Aorta (tissue), 5 donors: Measurements from ENCODE around the gene FSD1. TPM values are rescaled to one million over a fixed set of nuclear protein-coding genes. Genes with fewer than 3 reads are reported as not detected.
"Not testable (repeated sequence)": the region's sequence is repeated elsewhere in the genome, so short reads cannot be mapped to it uniquely, and the experiment has no call there.

Experiments used
- ATAC-seq: fragments of 200-7000 bp; cut with Tn5 transposase; one replicate; pipeline ENCODE4 v1.9.1; 2022; ENCODE audit warnings: moderate library complexity; ENCODE audit not compliant: low FRiP score
- DNase-seq, 2 donors: peaks; one replicate each; pipeline ENCODE4 v3.0.0-alpha.2; 2020
- H3K27ac ChIP-seq, 2 donors: one replicate each; pipeline ENCODE4 v1.5.1; 2013; ENCODE audit warnings: low read length in 2 of 2, mild to moderate bottlenecking in 2 of 2, moderate library complexity in 2 of 2, control low read depth in 1 of 2, inconsistent platforms in 1 of 2, low read depth in 1 of 2
- H3K27me3 ChIP-seq, 2 donors: one replicate each; pipeline ENCODE4 v1.6.1; 2013; ENCODE audit warnings: control low read depth in 1 of 2, low read length in 1 of 2, mild to moderate bottlenecking in 1 of 2, moderate library complexity in 1 of 2; ENCODE audit not compliant: insufficient read depth in 2 of 2, control insufficient read depth in 1 of 2
- H3K36me3 ChIP-seq, 2 donors: one replicate each; pipeline ENCODE4 v1.6.1; 2013; ENCODE audit warnings: control low read depth in 1 of 2, low read length in 1 of 2, mild to moderate bottlenecking in 1 of 2; ENCODE audit not compliant: insufficient read depth in 2 of 2, control insufficient read depth in 1 of 2
- H3K4me1 ChIP-seq, 2 donors: one replicate each; pipeline ENCODE4 v1.6.1; 2013; ENCODE audit warnings: low read length in 2 of 2, control low read depth in 1 of 2, mild to moderate bottlenecking in 1 of 2, moderate library complexity in 1 of 2; ENCODE audit not compliant: insufficient read depth in 2 of 2, control insufficient read depth in 1 of 2
- H3K4me3 ChIP-seq, 2 donors: one replicate each; pipeline ENCODE4 v1.5.1; 2013; ENCODE audit warnings: low read length in 2 of 2, control low read depth in 1 of 2, mild to moderate bottlenecking in 1 of 2
- H3K9me3 ChIP-seq: one replicate; pipeline ENCODE4 v1.6.1; 2013; ENCODE audit warnings: mild to moderate bottlenecking, low read length; ENCODE audit not compliant: control insufficient read depth
- WGBS, 2 donors: extraction: QIAGEN DNeasy Blood & Tissue Kit; methylation state at CpG; one replicate each; pipeline ENCODE4 v1.1.7; 2013; 5-methylcytosine and 5-hydroxymethylcytosine counted together
- intact Hi-C, 2 donors: fragments of 100-400 bp; cut with DNase I; formaldehyde crosslinking; loops; one replicate each; pipeline versions ENCODE4 v1.14.2 to v1.15.0; 2022
- polyA plus RNA-seq, 2 donors: library from polyadenylated mRNA; stranded (reverse); fragments of 200-250 nt; gene quantifications; one replicate each; pipeline ENCODE4 v1.2.3, GENCODE V29; 2013
- total RNA-seq, 2 donors: library from RNA; stranded (reverse); fragmentation: NEBNext Ultra II Directional; extraction: Animal tissue kit (Norgen Biotek cat#: 25700); gene quantifications; one replicate each; pipeline ENCODE4 v1.2.1, GENCODE V29; 2021
- donor health status: healthy with polysubstance abuse.
- donor health status: Bipolar disorder and iron deficiency.
- donor health status: DM: no; HTN: no; CAD: no.
- donor health status: DM: no; HTN: no; CAD: no.
- donor health status: DM: yes; HTN: yes; CAD: no.

FSD1 gene
- total and polyA plus RNA-seq, 4 donors, result 0.84 TPM; not detected in 3

DNA sequence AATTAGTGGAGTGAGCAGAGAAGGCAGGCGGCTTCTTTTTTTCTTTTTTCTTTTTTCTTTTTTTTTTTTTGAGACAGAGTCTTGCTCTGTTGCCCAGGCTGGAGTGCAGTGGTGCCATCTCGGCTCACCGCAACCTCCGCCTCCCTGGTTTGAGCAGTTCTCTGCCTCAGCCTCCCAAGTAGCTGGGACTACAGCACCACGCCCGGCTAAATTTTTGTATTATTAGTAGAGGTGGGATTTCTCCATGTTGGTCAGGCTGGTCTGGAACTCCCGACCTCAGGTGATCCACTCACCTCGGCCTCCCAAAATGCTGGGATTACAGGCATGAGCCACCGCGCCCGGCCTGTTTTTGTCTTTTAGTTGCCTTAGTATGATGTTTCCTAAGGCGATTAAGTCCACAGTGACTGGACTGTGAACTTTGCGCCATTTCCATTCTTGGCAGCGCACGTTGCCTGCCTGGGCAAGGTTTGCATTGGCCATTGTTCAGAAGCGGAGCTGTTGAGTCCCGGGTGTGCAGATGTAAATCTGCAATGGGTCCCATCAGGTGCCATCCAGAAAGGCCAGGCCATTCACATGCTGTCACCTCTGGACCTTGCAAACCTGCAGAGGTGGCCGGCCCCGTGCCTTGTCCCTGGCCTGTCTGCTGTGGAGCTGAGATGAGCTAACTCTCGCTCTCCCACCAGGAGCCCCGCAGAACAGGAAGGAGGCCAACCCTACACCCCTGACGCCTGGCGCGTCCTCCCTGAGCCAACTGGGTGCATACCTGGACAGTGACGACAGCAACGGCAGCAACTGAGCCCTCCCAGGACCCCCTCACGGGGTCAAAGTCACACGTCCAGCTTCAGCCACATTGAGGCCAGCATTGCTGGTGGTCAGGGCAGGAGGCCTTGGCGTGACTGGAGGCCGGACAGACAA lies 36.2 kb upstream of the FSD1 start:
- no peak for ATAC-seq
- H3K9me3 ChIP-seq, result no peaks in the 10 kb centered on the region
- 76 to 84% methylated on average over 30 of the region's 30 CpGs for WGBS, 2 donors
- H3K36me3 ChIP-seq, result peaks cover 0 to 11% of the 10 kb centered on the region in 2 donors
- no peaks in the 10 kb centered on the region for H3K4me1 ChIP-seq
- no peak for DNase-seq
- no peaks in the 10 kb centered on the region for H3K27me3 ChIP-seq
- no peak overlapping the region for H3K27ac ChIP-seq
- intact Hi-C loops, result loop anchor here (5.0 to 10.0 kb wide), 3 partner anchors 134 to 257 kb away; partner anchors contain the start of genes CHAF1A (in 1 of the 2) and SH3GL1 (in 1 of the 2)
- no peak overlapping the region for H3K4me3 ChIP-seq

GRCh38 chr19:4268816-4269430 lies 35.5 kb upstream of the FSD1 start:
- WGBS, 2 donors, result 90% methylated on average over 13 of the region's 13 CpGs
- intact Hi-C loops, result loop anchor here (5.0 to 10.0 kb wide), 3 partner anchors 133 to 256 kb away; partner anchors contain the start of genes CHAF1A (in 1 of the 2) and SH3GL1 (in 1 of the 2)

DNA sequence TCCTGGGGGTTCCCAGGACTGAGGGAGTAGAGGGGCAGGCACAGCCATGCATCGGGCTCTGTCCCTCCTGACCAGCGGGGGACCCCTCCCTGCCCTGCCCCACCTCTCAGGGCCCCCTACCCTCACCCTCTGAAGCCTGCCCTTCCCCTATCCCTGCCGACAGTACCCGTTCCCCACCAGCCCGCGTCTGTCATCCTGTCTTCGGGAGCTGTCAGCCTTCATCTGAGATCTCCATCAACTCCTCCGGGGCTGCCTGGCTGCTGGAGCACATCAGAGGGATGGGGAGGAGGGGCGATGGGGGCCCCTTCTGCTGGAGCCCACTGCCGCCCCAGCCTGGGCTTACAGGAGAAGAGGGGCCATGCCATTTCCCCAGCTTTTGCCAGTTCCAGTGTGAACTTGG lies 31.5 kb upstream of the FSD1 start:
- 43 to 48% methylated on average over 10 of the region's 10 CpGs for WGBS, 2 donors
- ATAC-seq (no peak), DNase-seq (no peak)
- Histone ChIP-seq H3K27me3 (no peaks in the 10 kb centered on the region), H3K4me1 (no peaks in the 10 kb centered on the region), H3K27ac (no peak overlapping the region), H3K4me3 (no peak overlapping the region), H3K36me3 (peaks cover 0 to 4% of the 10 kb centered on the region in 2 donors), H3K9me3 (no peaks in the 10 kb centered on the region)
- intact Hi-C loops, result no loop called here

More at GRCh38 chr19:4268816-4269430, 35.5 kb upstream of the FSD1 start:
- peaks cover 0 to 11% of the 10 kb centered on the region in 2 donors for H3K36me3 ChIP-seq
- no peaks in the 10 kb centered on the region for H3K4me1 ChIP-seq
- no peaks in the 10 kb centered on the region for H3K9me3 ChIP-seq
- no peak for ATAC-seq
- H3K27me3 ChIP-seq, result no peaks in the 10 kb centered on the region
- no peak overlapping the region for H3K27ac ChIP-seq
- no peak for DNase-seq
- H3K4me3 ChIP-seq, result no peak overlapping the region

GRCh38 chr19:4274321-4274686 lies 30.1 kb upstream of the FSD1 start:
- H3K27ac ChIP-seq, H3K27me3 ChIP-seq, intact Hi-C loops, H3K4me3 ChIP-seq, DNase-seq, H3K4me1 ChIP-seq, ATAC-seq, H3K36me3 ChIP-seq, H3K9me3 ChIP-seq: not testable (repeated sequence)
- WGBS, 2 donors, result 90 to 91% methylated on average over 6 of the region's 6 CpGs

DNA sequence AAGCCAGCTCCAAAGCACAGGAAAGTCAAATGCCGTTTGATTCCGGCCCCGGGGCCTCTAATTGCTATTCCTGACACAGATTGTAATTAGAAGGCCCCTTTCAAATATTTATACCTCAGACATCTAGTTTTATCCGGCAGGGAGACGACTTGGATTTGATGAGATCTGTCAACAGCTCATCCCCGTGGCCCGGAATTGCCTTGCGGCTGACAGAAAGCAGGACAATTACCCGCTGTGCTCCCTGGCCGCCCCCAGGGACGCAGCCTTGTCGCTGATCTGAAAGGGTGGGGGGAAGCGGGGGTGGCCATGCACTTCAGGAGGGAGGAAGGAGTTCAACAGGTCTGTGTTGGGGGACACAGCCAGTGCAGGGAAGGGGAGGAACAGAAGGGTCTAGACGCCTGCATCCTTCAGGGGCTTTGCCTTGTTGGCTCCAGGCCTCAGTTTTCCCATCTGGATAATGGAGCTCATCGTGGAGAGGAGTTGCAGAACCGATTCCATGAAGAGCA lies 27.2 kb upstream of the FSD1 start:
- H3K36me3 ChIP-seq, result no peaks in the 10 kb centered on the region
- no peaks in the 10 kb centered on the region for H3K27me3 ChIP-seq
- H3K4me3 ChIP-seq, result no peak overlapping the region
- ATAC-seq (no peak), DNase-seq (no peak)
- no peaks in the 10 kb centered on the region for H3K4me1 ChIP-seq
- WGBS, 2 donors, result 33 to 40% methylated on average over 16 of the region's 16 CpGs
- H3K9me3 ChIP-seq, result no peaks in the 10 kb centered on the region
- no peak overlapping the region for H3K27ac ChIP-seq
- intact Hi-C loops, result no loop called here

DNA sequence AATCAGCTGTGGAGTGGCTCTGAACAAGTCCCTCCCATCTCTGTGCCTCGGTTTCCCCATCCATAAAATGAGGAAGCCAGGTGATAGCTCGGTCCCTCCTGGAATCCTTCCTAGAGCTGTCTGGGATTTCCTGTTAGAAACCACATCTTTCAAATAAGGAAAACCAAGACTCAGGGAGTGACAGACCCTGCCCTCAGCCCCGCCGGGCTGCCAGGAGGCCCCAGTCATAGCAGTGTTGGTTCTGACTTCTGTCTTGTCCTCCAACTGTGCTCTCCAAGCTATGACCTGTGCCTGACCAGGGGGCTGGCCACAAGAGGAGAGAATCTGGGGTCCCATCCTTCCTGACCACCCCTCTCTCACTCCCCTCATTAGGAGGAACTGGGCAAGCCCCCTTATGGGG lies 26.4 kb upstream of the FSD1 start:
- Histone ChIP-seq H3K4me1 (no peaks in the 10 kb centered on the region), H3K9me3 (peaks cover 1% of the 10 kb centered on the region), H3K4me3 (no peak overlapping the region), H3K27me3 (no peaks in the 10 kb centered on the region), H3K27ac (no peak overlapping the region), H3K36me3 (no peaks in the 10 kb centered on the region)
- intact Hi-C loops, result no loop called here
- ATAC-seq (no peak), DNase-seq (no peak)
- 23 to 27% methylated on average over 4 of the region's 4 CpGs for WGBS, 2 donors

DNA sequence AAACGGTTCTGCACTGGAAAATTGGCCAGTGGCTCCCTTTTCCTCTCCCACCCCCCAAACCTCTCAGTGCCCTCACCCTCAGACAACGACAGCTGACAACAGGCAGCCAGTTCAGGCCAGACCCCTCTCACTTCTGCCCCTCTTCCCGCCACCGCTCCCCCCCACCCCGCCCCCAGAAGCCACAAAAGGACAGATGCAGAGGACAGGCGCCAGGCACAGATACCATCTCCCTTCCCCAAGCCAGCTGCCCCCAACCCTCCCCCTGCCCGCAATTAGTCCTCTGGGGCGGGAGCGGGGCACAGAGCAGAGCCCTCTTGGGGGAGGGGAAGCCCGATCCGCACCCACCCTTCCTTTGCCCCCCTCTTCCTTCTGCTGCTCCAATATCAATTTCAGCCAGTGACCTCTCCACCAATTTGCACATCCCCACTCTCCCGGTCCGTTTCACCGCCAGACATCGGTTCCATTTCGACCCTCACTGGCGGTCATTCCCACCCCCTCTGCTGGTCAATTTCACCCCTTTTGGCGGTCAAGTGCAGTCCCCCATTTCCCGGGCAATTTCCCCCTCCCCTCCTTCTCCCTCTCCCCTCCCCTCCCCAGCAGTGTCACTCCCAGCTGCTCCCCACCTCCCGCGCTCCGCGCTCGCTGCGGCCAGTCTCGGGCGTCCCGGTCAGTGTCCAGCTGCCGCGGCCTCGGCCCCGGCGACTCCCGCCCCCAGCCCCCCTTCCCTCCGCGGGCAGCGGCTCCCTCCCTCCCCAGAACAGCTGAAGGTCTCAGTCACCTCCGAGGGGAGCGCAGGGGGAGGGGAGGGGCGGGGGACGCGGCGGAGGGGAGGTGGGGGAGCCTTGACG lies 25.8 kb upstream of the FSD1 start, which contains the start of gene SHD:
SHD (plus strand) TSS at position 848 of the 848 bp plus-strand sequence. CDS start 798 bp downstream, outside the sequence.
- Histone ChIP-seq H3K4me3 (no peak within 1 kb of the TSS), H3K9me3 (peaks cover 2% of the 10 kb centered on the region), H3K36me3 (no peaks in the 10 kb centered on the region), H3K27ac (no peak within 1 kb of the TSS), H3K27me3 (no peaks in the 10 kb centered on the region), H3K4me1 (no peaks in the 10 kb centered on the region)
- no peak for ATAC-seq
- 2 to 3% methylated on average over 40 to 44 of the region's 44 CpGs for WGBS, 2 donors
- no peak for DNase-seq
- intact Hi-C loops, result no loop called here

- ATAC-seq (no peak), DNase-seq (no peak)
- Histone ChIP-seq H3K36me3 (no peaks in the 10 kb centered on the region), H3K9me3 (peaks cover 2% of the 10 kb centered on the region), H3K4me3 (no peak overlapping the region), H3K4me1 (no peaks in the 10 kb centered on the region), H3K27ac (no peak overlapping the region), H3K27me3 (no peaks in the 10 kb centered on the region)
- 1 to 2% methylated on average over 21 to 30 of the region's 30 CpGs for WGBS, 2 donors
- intact Hi-C loops, result no loop called here
These were observed 25.2 kb upstream of the FSD1 start for GRCh38 chr19:4279267-4279529.
